ENCODE results near the gene TMEM141.

- no peak; the same call in 1 of the 2 replicates for TF ChIP-seq CTCF (conservative IDR thresholded peaks at IDR 0.05; ENCODE audit: low read length)
- TF ChIP-seq EZH2phosphoT487 (IDR thresholded peaks at IDR 0.05; ENCODE audit: borderline replicate concordance): no peak
Observed at GRCh38 chr9:136769710-136770191, 21.4 kb upstream of the TMEM141 start.
